Lower lobe of right lung (tissue), 2 donors: Measurements from ENCODE around the gene HDLBP. TPM values are rescaled to one million over a fixed set of nuclear protein-coding genes. Genes with fewer than 3 reads are reported as not detected.

Source experiments
- ATAC-seq, 2 donors: fragments of 200-7000 bp; cut with Tn5 transposase; one replicate each; pipeline ENCODE4 v1.9.1; 2020 to 2022; ENCODE audit warnings: mild to moderate bottlenecking in 2 of 2, moderate library complexity in 2 of 2
- DNase-seq: peaks from one replicate; pipeline ENCODE4 v3.0.0-alpha.2; 2020
- H3K27ac ChIP-seq: fragments of 200-600 bp; one replicate; pipeline ENCODE4 v1.8.0; 2022
- H3K27me3 ChIP-seq: fragments of 200-600 bp; one replicate; pipeline ENCODE4 v1.8.0; 2022; ENCODE audit warnings: low read depth
- H3K36me3 ChIP-seq: fragments of 200-600 bp; one replicate; pipeline ENCODE4 v1.8.0; 2022; ENCODE audit warnings: mild to moderate bottlenecking
- H3K4me1 ChIP-seq: fragments of 200-600 bp; one replicate; pipeline ENCODE4 v1.8.0; 2022
- H3K4me3 ChIP-seq: fragments of 200-600 bp; one replicate; pipeline ENCODE4 v1.8.0; 2022; ENCODE audit warnings: mild to moderate bottlenecking
- H3K9me3 ChIP-seq: fragments of 200-600 bp; one replicate; pipeline ENCODE4 v1.8.0; 2022
- intact Hi-C: fragments of 100-400 bp; cut with DNase I; formaldehyde crosslinking; loops from one replicate; pipeline ENCODE4 v1.11.0; 2022
- total RNA-seq: library from RNA; stranded (reverse); fragmentation: NEBNext Ultra II Directional; extraction: Animal tissue kit (Norgen Biotek cat#: 25700); gene quantifications from one replicate; pipeline ENCODE4 v1.2.1, GENCODE V29; 2021
- TF ChIP-seq, protein P1 (sequence below): fragments of 200-600 bp; IDR thresholded peaks from one replicate; pipeline ENCODE4 v1.8.0; 2022; ENCODE audit warnings: antibody characterized with exemption, mild to moderate bottlenecking
- donor health status: DM: no; HTN: yes; CAD: no; lungs with severe emphysema.

The HDLBP gene
- total RNA-seq, 1 donor from 2014 or later, result 387 TPM

DNA sequence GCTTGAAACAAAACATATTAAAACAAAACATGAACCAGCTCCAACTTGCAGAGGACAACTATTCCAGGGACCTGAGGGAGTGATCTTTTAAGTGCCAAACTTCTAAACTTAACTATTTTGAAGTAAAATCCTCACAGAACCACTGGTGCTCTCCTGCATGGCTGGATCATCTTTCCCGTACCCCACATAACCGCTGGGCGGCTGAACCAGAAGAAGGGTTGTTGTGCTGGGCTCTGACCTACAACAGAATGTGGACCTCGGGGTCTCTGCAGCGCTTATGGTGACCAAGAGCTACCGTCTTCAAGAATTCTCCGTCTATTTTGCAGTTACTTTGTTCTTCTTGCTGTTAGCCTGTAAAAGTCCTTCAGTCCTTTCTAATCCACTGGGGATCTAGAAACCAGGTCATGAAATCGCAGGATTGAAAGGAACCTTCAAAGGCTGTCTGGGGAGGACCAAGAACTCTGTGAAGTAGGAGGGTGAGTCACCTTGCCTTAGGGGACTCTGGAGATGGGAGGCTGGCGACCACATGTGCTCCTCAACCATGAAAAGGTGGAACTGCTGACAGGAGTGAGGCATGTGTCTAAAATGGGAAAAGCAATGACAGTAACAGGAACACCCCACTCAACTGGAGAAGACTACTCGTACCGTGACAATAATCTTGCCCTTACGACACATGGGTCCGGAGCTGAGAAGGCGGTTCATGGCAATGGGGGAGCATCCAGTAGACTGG lies 46.6 kb downstream of the HDLBP start:
- Histone ChIP-seq H3K9me3 (no peaks in the 10 kb centered on the region), H3K4me1 (peaks cover 40% of the 10 kb centered on the region), H3K27me3 (no peaks in the 10 kb centered on the region), H3K4me3 (no peak overlapping the region), H3K27ac (no peak overlapping the region), H3K36me3 (peaks cover 50% of the 10 kb centered on the region)
- no peak for DNase-seq
- ATAC-seq, result no peak
- intact Hi-C loops, result no loop called here
- TF ChIP-seq, protein P1, sequence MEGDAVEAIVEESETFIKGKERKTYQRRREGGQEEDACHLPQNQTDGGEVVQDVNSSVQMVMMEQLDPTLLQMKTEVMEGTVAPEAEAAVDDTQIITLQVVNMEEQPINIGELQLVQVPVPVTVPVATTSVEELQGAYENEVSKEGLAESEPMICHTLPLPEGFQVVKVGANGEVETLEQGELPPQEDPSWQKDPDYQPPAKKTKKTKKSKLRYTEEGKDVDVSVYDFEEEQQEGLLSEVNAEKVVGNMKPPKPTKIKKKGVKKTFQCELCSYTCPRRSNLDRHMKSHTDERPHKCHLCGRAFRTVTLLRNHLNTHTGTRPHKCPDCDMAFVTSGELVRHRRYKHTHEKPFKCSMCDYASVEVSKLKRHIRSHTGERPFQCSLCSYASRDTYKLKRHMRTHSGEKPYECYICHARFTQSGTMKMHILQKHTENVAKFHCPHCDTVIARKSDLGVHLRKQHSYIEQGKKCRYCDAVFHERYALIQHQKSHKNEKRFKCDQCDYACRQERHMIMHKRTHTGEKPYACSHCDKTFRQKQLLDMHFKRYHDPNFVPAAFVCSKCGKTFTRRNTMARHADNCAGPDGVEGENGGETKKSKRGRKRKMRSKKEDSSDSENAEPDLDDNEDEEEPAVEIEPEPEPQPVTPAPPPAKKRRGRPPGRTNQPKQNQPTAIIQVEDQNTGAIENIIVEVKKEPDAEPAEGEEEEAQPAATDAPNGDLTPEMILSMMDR, result no peak

DNA sequence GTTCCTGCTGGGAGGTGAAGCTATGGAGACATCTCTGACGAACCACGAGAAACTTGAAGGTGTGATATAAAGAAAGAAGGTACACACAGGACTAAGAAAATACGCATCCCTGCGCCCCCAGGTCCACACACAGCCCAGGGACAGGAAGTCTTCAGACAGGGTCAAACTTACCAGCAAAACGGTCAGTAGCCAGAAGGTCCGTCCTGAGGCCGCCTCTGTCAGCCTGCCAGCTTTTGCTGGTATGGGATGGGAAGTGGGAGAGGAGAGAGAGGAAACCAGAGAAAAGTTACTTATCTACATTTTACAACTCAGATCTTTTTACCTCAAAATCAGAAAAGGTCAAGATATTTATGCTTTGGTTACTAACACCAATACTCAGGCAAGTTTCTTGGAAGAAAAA lies 47.2 kb downstream of the HDLBP start:
- intact Hi-C loops, result no loop called here
- H3K27ac ChIP-seq, result no peak overlapping the region
- H3K27me3 ChIP-seq, result no peaks in the 10 kb centered on the region
- H3K36me3 ChIP-seq, result peaks cover 56% of the 10 kb centered on the region
- H3K9me3 ChIP-seq, result no peaks in the 10 kb centered on the region
- no peak for ATAC-seq
- TF ChIP-seq, protein P1, result no peak
- H3K4me3 ChIP-seq, result no peak overlapping the region
- H3K4me1 ChIP-seq, result peaks cover 35% of the 10 kb centered on the region
- no peak for DNase-seq

DNA sequence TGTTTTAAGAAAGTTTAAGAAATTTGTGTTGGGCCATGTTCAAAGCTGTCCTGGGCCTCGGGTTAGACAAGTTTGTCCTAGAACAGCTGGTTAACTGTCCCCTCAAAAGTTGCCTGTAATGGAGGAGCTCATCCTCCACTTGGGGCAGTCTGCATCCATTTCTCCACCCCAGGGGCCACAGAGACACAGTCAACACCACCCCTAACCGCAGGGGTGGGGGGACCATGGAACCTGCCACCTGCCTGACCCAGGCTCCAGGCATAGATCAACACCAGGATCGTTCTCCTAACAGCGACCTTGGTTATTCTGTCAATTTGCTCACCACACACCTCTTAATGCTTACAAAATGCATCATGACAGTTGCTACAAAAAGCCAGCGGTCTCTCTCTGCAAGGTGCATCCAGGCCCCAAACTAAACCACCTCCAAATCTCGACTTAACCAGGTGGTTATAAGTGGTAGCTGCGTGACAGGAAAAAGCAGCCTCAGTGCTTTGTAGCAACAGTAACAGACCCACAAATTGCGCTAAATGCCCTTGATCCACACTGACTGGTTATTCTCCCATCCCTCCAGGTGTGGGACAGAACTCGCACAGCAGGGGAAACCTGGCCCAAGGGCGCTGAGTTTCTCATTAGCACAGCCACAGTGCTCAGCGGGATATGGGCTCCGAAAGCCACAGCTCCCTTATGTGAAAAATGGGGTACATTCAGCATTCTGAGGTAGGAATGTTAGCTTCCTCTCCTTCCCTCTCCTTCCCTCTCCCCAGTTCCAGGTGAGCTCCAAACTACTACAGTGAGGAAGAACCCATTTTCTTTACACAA lies 48.0 kb downstream of the HDLBP start:
- TF ChIP-seq, protein P1, result no peak
- Histone ChIP-seq H3K27ac (no peak overlapping the region), H3K27me3 (no peaks in the 10 kb centered on the region), H3K4me1 (peaks cover 30% of the 10 kb centered on the region), H3K4me3 (no peak overlapping the region), H3K9me3 (no peaks in the 10 kb centered on the region), H3K36me3 (peaks cover 64% of the 10 kb centered on the region)
- intact Hi-C loops, result no loop called here
- DNase-seq (no peak), ATAC-seq (no peak)

DNA sequence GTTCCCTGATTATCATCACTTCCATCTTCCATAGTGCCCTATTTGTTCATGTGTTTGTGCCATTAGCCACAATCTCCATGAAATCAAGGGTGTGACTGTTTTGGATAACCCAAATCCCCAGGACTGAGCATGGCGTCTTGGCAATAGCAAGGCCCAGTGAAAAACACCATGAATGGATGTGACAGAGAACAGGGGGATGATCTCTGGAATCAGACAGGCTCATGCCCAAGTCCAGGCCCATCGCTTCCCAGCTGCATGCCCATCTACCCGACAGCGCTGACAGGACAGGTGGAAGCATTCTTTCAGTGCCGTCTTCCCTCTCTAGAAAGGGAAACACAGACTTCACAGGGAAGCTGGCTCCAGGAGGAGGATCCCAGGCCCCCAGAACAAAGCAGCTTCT lies 50.0 kb downstream of the HDLBP start:
- Histone ChIP-seq H3K4me1 (peaks cover 28% of the 10 kb centered on the region), H3K36me3 (peaks cover 84% of the 10 kb centered on the region), H3K27ac (no peak overlapping the region), H3K4me3 (no peak overlapping the region), H3K27me3 (no peaks in the 10 kb centered on the region), H3K9me3 (no peaks in the 10 kb centered on the region)
- no peak for DNase-seq
- intact Hi-C loops, result no loop called here
- TF ChIP-seq, protein P1, result no peak
- no peak for ATAC-seq

DNA sequence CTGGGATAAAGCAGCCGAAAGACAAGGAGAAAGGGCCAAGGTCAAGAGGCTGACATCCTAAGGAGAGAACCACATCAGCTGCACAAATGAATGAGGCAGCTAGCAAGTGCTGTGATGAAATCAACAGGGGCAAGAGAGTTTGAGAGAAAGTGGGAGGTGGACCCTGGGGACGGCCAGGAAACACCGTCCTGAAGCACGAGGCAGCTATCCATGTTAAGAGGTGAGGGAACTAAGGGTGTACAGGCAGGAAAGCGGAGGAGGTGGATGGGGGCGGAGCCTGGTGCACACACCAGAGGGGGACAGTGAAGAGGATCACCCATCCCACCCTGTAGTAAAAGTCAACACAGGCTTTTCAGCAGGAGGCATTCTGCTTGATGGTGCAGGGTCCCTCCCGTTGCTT lies 52.4 kb downstream of the HDLBP start:
- Histone ChIP-seq H3K36me3 (peaks cover 99% of the 10 kb centered on the region), H3K27me3 (no peaks in the 10 kb centered on the region), H3K4me1 (peaks cover 9% of the 10 kb centered on the region), H3K27ac (no peak overlapping the region), H3K4me3 (no peak overlapping the region), H3K9me3 (no peaks in the 10 kb centered on the region)
- TF ChIP-seq, protein P1, result no peak
- ATAC-seq (no peak), DNase-seq (no peak)
- intact Hi-C loops, result no loop called here
